RWPE2 (cell line): ENCODE data around the gene TRPC4AP.

Experiments used
- ATAC-seq: fragments of 200-7000 bp; cut with Tn5 transposase; 3 replicates; pipeline ENCODE4 v1.9.1; 2021; ENCODE audit warnings: low read depth
- DNase-seq: peaks from one replicate; pipeline ENCODE4 v3.0.0-alpha.2; 2020; ENCODE audit warnings: low spot score
- H3K27ac ChIP-seq: fragments of 450-650 bp; 2 replicates; pipeline ENCODE4 v1.5.1; 2017; ENCODE audit warnings: mild to moderate bottlenecking; ENCODE audit not compliant: poor library complexity, severe bottlenecking
- H3K27me3 ChIP-seq: fragments of 250-450 bp; sonication (Bioruptor Pico); 2 replicates; pipeline ENCODE4 v1.5.1; 2021; ENCODE audit warnings: mild to moderate bottlenecking, moderate library complexity; ENCODE audit not compliant: insufficient read depth, poor library complexity, severe bottlenecking
- H3K36me3 ChIP-seq: fragments of 250-450 bp; sonication (Bioruptor Pico); 2 replicates; pipeline ENCODE4 v1.5.1; 2020; ENCODE audit warnings: low read depth, mild to moderate bottlenecking, moderate library complexity
- H3K4me1 ChIP-seq: fragments of 250-450 bp; sonication (Bioruptor Pico); 2 replicates; pipeline ENCODE4 v1.5.1; 2021; ENCODE audit warnings: mild to moderate bottlenecking, moderate library complexity; ENCODE audit not compliant: insufficient read depth, poor library complexity, severe bottlenecking
- H3K4me3 ChIP-seq: fragments of 250-450 bp; sonication (Bioruptor Pico); 2 replicates; pipeline ENCODE4 v1.5.1; 2021; ENCODE audit warnings: mild to moderate bottlenecking, moderate library complexity; ENCODE audit not compliant: severe bottlenecking
- H3K9me3 ChIP-seq: fragments of 250-450 bp; sonication (Bioruptor Pico); 2 replicates; pipeline ENCODE4 v1.5.1; 2021; ENCODE audit warnings: mild to moderate bottlenecking, moderate library complexity; ENCODE audit not compliant: severe bottlenecking
- CTCF ChIP-seq: fragments of 450-650 bp; IDR thresholded peaks from one replicate; pipeline ENCODE4 v1.5.1; 2017; ENCODE audit warnings: mild to moderate bottlenecking, moderate library complexity; ENCODE audit not compliant: poor library complexity, severe bottlenecking

TRPC4AP gene

GRCh38 chr20:35004051-35004725 lies 88.4 kb downstream of the TRPC4AP start:
- Histone ChIP-seq H3K4me3 (no peak overlapping the region), H3K36me3 (peaks cover 93% of the 10 kb centered on the region), H3K4me1 (no peaks in the 10 kb centered on the region), H3K9me3 (no peaks in the 10 kb centered on the region), H3K27me3 (no peaks in the 10 kb centered on the region), H3K27ac (no peak overlapping the region)
- no peak for TF ChIP-seq CTCF
- ATAC-seq (no peak), DNase-seq (peak; percentile 80)

- no peak for ATAC-seq
- Histone ChIP-seq H3K27me3 (no peaks in the 10 kb centered on the region), H3K27ac (no peak overlapping the region), H3K4me1 (no peaks in the 10 kb centered on the region), H3K36me3 (peaks cover 91% of the 10 kb centered on the region), H3K4me3 (no peak overlapping the region), H3K9me3 (no peaks in the 10 kb centered on the region)
- DNase-seq = peak; percentile 80
- no peak for TF ChIP-seq CTCF
Measured at GRCh38 chr20:35003211-35004031, 89.2 kb downstream of the TRPC4AP start.

GRCh38 chr20:35002426-35003210 lies 90.0 kb downstream of the TRPC4AP start:
- Histone ChIP-seq H3K27me3 (no peaks in the 10 kb centered on the region), H3K4me1 (no peaks in the 10 kb centered on the region), H3K9me3 (no peaks in the 10 kb centered on the region), H3K27ac (no peak overlapping the region), H3K4me3 (no peak overlapping the region), H3K36me3 (peaks cover 83% of the 10 kb centered on the region)
- no peak for ATAC-seq
- peak; percentile 26 for TF ChIP-seq CTCF
- peak; percentile 79 for DNase-seq

GRCh38 chr20:35001596-35002362 lies 90.8 kb downstream of the TRPC4AP start:
- Histone ChIP-seq H3K9me3 (no peaks in the 10 kb centered on the region), H3K4me3 (no peak overlapping the region), H3K27ac (no peak overlapping the region), H3K36me3 (peaks cover 75% of the 10 kb centered on the region), H3K27me3 (no peaks in the 10 kb centered on the region), H3K4me1 (no peaks in the 10 kb centered on the region)
- peak; percentile 48 for TF ChIP-seq CTCF
- ATAC-seq (no peak), DNase-seq (peak; percentile 86)
